Measurements from ENCODE around the gene KCNJ10. TPM values are rescaled to one million over a fixed set of nuclear protein-coding genes. Genes with fewer than 3 reads are reported as not detected.
A peak's percentile ranks its signal among the peaks of the same experiment; 100 is the strongest.

The KCNJ10 gene
- total and polyA plus RNA-seq, 12 donors: 0.11 to 0.32 (median 0.13) TPM; not detected in 7

DNA sequence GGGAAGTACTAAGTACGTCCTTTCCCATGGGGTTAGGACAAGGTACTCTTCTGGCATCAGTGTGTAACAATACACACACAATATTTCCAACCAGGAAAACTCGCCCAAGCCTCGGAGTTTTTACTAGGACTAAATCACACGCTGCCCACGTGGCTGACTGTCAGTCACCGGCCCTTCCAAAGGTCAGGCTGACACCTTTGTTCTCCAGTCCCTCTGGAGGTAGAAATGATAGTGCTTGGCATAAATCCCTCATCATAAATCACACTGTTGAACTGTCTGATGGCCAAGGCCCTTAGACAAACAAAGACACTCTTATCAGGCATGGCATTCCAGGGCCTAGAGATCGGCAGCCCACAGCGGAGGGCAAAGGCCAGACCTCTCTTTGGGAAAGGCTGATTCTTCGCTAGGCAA, 99.0 kb downstream of the KCNJ10 start:
- Histone ChIP-seq H3K4me1 (replicated peaks in 1 of 2) (peaks cover 0 to 5% of the 10 kb centered on the region in 2 donors), H3K4me3 (no peak overlapping the region), H3K36me3 (replicated peaks in 1 of 2) (no peaks in the 10 kb centered on the region), H3K27ac (no peak overlapping the region), H3K9me3 (replicated peaks in 1 of 3) (no peaks in the 10 kb centered on the region), H3K27me3 (peaks cover 43% of the 10 kb centered on the region)
- DNase-seq: peak in 4 of 7 donors; percentile 29 to 60 (median 47)
- WGBS, 4 donors: 22 to 39% (median 32%) methylated on average over 9 of the region's 9 CpGs
- intact Hi-C loops (cut with DNase I): no loop called here
- TF ChIP-seq, protein P1, sequence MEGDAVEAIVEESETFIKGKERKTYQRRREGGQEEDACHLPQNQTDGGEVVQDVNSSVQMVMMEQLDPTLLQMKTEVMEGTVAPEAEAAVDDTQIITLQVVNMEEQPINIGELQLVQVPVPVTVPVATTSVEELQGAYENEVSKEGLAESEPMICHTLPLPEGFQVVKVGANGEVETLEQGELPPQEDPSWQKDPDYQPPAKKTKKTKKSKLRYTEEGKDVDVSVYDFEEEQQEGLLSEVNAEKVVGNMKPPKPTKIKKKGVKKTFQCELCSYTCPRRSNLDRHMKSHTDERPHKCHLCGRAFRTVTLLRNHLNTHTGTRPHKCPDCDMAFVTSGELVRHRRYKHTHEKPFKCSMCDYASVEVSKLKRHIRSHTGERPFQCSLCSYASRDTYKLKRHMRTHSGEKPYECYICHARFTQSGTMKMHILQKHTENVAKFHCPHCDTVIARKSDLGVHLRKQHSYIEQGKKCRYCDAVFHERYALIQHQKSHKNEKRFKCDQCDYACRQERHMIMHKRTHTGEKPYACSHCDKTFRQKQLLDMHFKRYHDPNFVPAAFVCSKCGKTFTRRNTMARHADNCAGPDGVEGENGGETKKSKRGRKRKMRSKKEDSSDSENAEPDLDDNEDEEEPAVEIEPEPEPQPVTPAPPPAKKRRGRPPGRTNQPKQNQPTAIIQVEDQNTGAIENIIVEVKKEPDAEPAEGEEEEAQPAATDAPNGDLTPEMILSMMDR (IDR thresholded peaks at IDR 0.05): no peak

DNA sequence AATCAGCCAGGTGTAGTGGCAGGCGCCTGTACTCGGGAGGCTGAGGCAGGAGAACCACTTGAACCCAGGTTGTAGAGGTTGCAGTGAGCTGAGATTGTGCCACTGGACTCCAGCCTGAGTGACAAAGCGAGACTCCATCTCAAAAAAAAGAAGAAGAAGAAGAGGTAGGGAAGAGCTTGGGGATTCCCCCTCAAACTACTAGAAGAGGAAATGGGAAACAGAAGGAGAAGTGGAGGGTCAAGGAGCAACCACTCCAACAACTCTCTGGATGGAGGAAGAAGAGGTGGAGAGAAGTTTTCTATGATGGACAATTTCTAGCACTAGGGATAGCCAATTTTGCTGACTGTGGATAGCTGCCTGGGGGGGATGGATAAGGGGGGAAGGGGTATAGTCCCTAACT, 101.1 kb downstream of the KCNJ10 start:
- WGBS, 4 donors: 75 to 89% (median 87%) methylated on average over 3 of the region's 3 CpGs
- no peak for DNase-seq
- H3K4me1 ChIP-seq (replicated peaks in 1 of 2): peaks cover 0 to 5% of the 10 kb centered on the region in 2 donors
- no peak overlapping the region for H3K4me3 ChIP-seq
- TF ChIP-seq POLR2A (IDR thresholded peaks at IDR 0.05): no peak
- TF ChIP-seq, protein P1 (IDR thresholded peaks at IDR 0.05): no peak
- intact Hi-C loops (cut with DNase I): no loop called here
- H3K9me3 ChIP-seq (replicated peaks in 1 of 3): no peaks in the 10 kb centered on the region
- peaks cover 44% of the 10 kb centered on the region for H3K27me3 ChIP-seq
- H3K36me3 ChIP-seq (replicated peaks in 1 of 2): no peaks in the 10 kb centered on the region
- no peak overlapping the region for H3K27ac ChIP-seq

GRCh38 chr1:159965263-159965662, 104.7 kb downstream of the KCNJ10 start:
- no peak for TF ChIP-seq POLR2A (IDR thresholded peaks at IDR 0.05)
- TF ChIP-seq, protein P1 (IDR thresholded peaks at IDR 0.05): no peak
- Histone ChIP-seq H3K27me3 (peaks cover 43% of the 10 kb centered on the region), H3K36me3 (replicated peaks in 1 of 2) (no peaks in the 10 kb centered on the region), H3K27ac (no peak overlapping the region), H3K9me3 (replicated peaks in 1 of 3) (no peaks in the 10 kb centered on the region), H3K4me3 (no peak overlapping the region), H3K4me1 (replicated peaks in 1 of 2) (no peaks in the 10 kb centered on the region)
- intact Hi-C loops (cut with DNase I): no loop called here
- 80 to 83% (median 82%) methylated on average over 2 of the region's 2 CpGs for WGBS, 4 donors
- DNase-seq: no peak

DNA sequence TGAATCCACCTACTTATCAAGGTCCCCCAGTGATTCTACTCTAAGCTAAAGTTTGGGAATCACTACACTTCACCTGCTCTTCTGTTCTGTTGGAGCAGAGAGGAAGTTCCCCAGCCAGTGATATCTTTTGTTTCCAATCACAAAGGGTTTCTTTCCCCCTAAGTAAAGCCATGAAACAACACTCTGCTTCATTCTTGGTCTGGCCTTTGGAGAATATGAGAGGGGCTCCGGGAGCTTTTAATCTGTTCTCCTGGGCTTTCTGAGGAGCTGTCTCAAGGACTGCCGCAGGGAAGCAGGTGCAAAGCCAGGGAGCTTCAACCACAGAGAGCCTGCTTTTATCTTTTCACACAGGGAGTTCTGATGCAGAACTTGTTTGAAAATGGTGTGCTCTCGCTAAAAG, 105.8 kb downstream of the KCNJ10 start:
- Histone ChIP-seq H3K27ac (no peak overlapping the region), H3K4me3 (no peak overlapping the region), H3K9me3 (replicated peaks in 1 of 3) (no peaks in the 10 kb centered on the region), H3K27me3 (peaks cover 34% of the 10 kb centered on the region), H3K4me1 (replicated peaks in 1 of 2) (no peaks in the 10 kb centered on the region), H3K36me3 (replicated peaks in 1 of 2) (no peaks in the 10 kb centered on the region)
- intact Hi-C loops (cut with DNase I): no loop called here
- no peak for DNase-seq
- 45 to 57% (median 48%) methylated on average over 3 of the region's 3 CpGs for WGBS, 4 donors
- no peak for TF ChIP-seq POLR2A (IDR thresholded peaks at IDR 0.05)
- TF ChIP-seq, protein P1 (IDR thresholded peaks at IDR 0.05): no peak
